ENCODE measurements around the gene PRPH. TPM values are rescaled to one million over a fixed set of nuclear protein-coding genes. Genes with fewer than 3 reads are reported as not detected.
"Not testable (repeated sequence)": the region's sequence is repeated elsewhere in the genome, so short reads cannot be mapped to it uniquely, and the experiment has no call there.

The PRPH gene
- total RNA-seq, 4 donors from 2014 or later, result 0.19 to 1.4 (median 0.61) TPM; not detected in 1

GRCh38 chr12:49332891-49333371 lies 38.0 kb downstream of the PRPH start:
- no peak for TF ChIP-seq POLR2A (IDR thresholded peaks at IDR 0.05)
- TF ChIP-seq, protein P1, sequence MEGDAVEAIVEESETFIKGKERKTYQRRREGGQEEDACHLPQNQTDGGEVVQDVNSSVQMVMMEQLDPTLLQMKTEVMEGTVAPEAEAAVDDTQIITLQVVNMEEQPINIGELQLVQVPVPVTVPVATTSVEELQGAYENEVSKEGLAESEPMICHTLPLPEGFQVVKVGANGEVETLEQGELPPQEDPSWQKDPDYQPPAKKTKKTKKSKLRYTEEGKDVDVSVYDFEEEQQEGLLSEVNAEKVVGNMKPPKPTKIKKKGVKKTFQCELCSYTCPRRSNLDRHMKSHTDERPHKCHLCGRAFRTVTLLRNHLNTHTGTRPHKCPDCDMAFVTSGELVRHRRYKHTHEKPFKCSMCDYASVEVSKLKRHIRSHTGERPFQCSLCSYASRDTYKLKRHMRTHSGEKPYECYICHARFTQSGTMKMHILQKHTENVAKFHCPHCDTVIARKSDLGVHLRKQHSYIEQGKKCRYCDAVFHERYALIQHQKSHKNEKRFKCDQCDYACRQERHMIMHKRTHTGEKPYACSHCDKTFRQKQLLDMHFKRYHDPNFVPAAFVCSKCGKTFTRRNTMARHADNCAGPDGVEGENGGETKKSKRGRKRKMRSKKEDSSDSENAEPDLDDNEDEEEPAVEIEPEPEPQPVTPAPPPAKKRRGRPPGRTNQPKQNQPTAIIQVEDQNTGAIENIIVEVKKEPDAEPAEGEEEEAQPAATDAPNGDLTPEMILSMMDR (IDR thresholded peaks at IDR 0.05), result no peak
- intact Hi-C loops (cut with DNase I; ENCODE audit: low total_unique reads), result no loop called here
- DNase-seq (ENCODE audit: low spot score in 2 of 2), result peak in 1 of 2 donors; percentile 84
- WGBS, 2 donors, result 17 to 24% methylated on average over 29 to 40 of the region's 40 CpGs
- H3K4me3 ChIP-seq (ENCODE audit: low read depth, poor library complexity, severe bottlenecking), result no peak overlapping the region

DNA sequence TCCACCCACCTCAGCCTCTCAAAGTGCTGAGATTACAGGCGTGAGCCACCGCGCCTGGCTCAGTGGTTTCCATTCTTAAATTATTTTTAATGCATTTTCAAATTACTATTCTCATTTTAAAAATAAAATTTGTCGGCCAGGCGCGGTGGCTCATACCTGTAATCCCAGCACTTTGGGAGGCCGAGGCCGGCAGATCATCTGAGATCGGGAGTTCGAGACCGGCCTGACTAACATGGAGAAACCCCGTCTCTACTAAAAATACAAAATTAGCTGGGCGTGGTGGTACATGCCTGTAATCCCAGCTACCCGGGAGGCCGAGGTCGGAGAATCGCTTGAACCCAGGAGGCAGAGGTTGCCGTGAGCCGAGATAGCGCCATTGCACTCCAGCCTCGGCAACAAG lies 38.8 kb downstream of the PRPH start:
- DNase-seq (ENCODE audit: low spot score in 2 of 2), result peak in 1 of 2 donors; percentile 50
- H3K4me3 ChIP-seq (ENCODE audit: low read depth, poor library complexity, severe bottlenecking); intact Hi-C loops (cut with DNase I; ENCODE audit: low total_unique reads): not testable (repeated sequence)
- 70 to 71% methylated on average over 21 of the region's 21 CpGs for WGBS, 2 donors

DNA sequence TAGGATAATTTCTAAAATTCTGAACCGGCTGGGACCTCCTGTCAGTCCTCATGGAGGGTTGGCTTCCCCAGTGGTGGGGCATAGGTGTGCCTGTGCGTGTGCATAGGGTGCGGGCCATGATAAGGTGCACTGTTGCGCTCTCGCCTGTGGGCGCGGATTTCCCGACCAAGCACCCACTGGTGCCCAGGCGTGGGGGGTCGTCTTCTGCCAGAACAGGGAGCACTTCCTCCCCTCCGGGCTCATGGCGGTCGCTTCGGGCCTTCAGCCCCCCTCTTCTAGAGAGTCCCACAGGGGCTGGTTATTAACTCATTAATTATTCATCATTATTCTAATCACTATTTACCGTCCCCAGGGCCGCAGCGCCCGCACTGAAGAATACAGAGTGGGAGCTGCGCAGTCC lies 39.3 kb downstream of the PRPH start:
- intact Hi-C loops (cut with DNase I; ENCODE audit: low total_unique reads), result no loop called here
- 67 to 74% methylated on average over 17 to 19 of the region's 19 CpGs for WGBS, 2 donors
- DNase-seq (ENCODE audit: low spot score in 2 of 2), result no peak
- H3K4me3 ChIP-seq (ENCODE audit: low read depth, poor library complexity, severe bottlenecking), result no peak overlapping the region
- TF ChIP-seq POLR2A (IDR thresholded peaks at IDR 0.05), result no peak
- TF ChIP-seq, protein P1 (IDR thresholded peaks at IDR 0.05), result no peak

- intact Hi-C loops (cut with DNase I; ENCODE audit: low total_unique reads), result no loop called here
- WGBS, 2 donors, result 68 to 76% methylated on average over 12 of the region's 12 CpGs
Observed at GRCh38 chr12:49334681-49335080, 39.7 kb downstream of the PRPH start.

GRCh38 chr12:49335118-49335954 lies 40.4 kb downstream of the PRPH start:
- no peak overlapping the region for H3K4me3 ChIP-seq (ENCODE audit: low read depth, poor library complexity, severe bottlenecking)
- no peak for DNase-seq (ENCODE audit: low spot score in 2 of 2)
- intact Hi-C loops (cut with DNase I; ENCODE audit: low total_unique reads), result no loop called here
- TF ChIP-seq, protein P1 (IDR thresholded peaks at IDR 0.05), result no peak
- TF ChIP-seq POLR2A (IDR thresholded peaks at IDR 0.05), result no peak
- WGBS, 2 donors, result 68 to 75% methylated on average over 16 of the region's 16 CpGs

More at GRCh38 chr12:49334681-49335080, 39.7 kb downstream of the PRPH start:
- TF ChIP-seq POLR2A (IDR thresholded peaks at IDR 0.05), result no peak
- TF ChIP-seq, protein P1 (IDR thresholded peaks at IDR 0.05), result no peak
- DNase-seq (ENCODE audit: low spot score in 2 of 2), result no peak
- no peak overlapping the region for H3K4me3 ChIP-seq (ENCODE audit: low read depth, poor library complexity, severe bottlenecking)

GRCh38 chr12:49335955-49336644 lies 41.2 kb downstream of the PRPH start:
- H3K4me3 ChIP-seq (ENCODE audit: low read depth, poor library complexity, severe bottlenecking), result no peak overlapping the region
- WGBS, 2 donors, result 44 to 70% methylated on average over 13 to 50 of the region's 72 CpGs
- TF ChIP-seq, protein P1 (IDR thresholded peaks at IDR 0.05), result no peak
- TF ChIP-seq POLR2A (IDR thresholded peaks at IDR 0.05), result no peak
- DNase-seq (ENCODE audit: low spot score in 2 of 2), result no peak
- intact Hi-C loops (cut with DNase I; ENCODE audit: low total_unique reads), result no loop called here

All from lower leg skin (tissue), 4 donors.